Esophagus muscularis mucosa (tissue), 4 donors: ENCODE results near the gene SLC39A3.

Experiments
- CTCF ChIP-seq, 3 experiments: fragments of 200-600 bp in 2 of 3; fragments of 450-650 bp in 1 of 3; sonication (generic) in 2 of 3; IDR thresholded peaks; one replicate each; pipeline ENCODE4 v1.5.1; 2017 to 2019; ENCODE audit warnings: antibody characterized with exemption in 3 of 3, mild to moderate bottlenecking in 2 of 3, moderate library complexity in 1 of 3
- EP300 ChIP-seq: sonication (generic); formaldehyde crosslinking; IDR thresholded peaks from one replicate; pipeline ENCODE4 v1.6.1; 2017; ENCODE audit warnings: antibody characterized with exemption
- POLR2A ChIP-seq: fragments of 450-650 bp; IDR thresholded peaks from one replicate; pipeline ENCODE4 v1.6.1; 2017; ENCODE audit warnings: antibody characterized with exemption, moderate library complexity, mild to moderate bottlenecking, low read depth
- POLR2AphosphoS5 ChIP-seq, 2 donors: sonication (generic); formaldehyde crosslinking; IDR thresholded peaks; one replicate each; pipeline ENCODE4 v1.6.1; 2017; ENCODE audit warnings: antibody characterized with exemption in 2 of 2

- TF ChIP-seq CTCF (IDR thresholded peaks at IDR 0.05) (no peak), POLR2A (no peak), POLR2AphosphoS5 (IDR thresholded peaks at IDR 0.05) (no peak), EP300 (no peak)
Measured at GRCh38 chr19:2727640-2727944, 12.2 kb downstream of the SLC39A3 start.
